HG03565 (cell line): ENCODE measurements around the gene CEACAM18.
"Not testable (repeated sequence)": the region's sequence is repeated elsewhere in the genome, so short reads cannot be mapped to it uniquely, and the experiment has no call there.

Source experiments
- ATAC-seq: cut with Tn5 transposase; IDR thresholded peaks from one replicate; pipeline ENCODE4 v1.9.1; 2021; ENCODE audit warnings: mild to moderate bottlenecking, moderate library complexity; ENCODE audit not compliant: unreplicated experiment

CEACAM18 gene

GRCh38 chr19:51478381-51479234 lies at the start of gene CEACAM18:
TSS of gene CEACAM18 (plus strand) at chr19:51478539.
- ATAC-seq: no peak

- no peak for ATAC-seq
These were observed 48.1 kb upstream of the CEACAM18 start for GRCh38 chr19:51430221-51430620.

- no peak for ATAC-seq
These were observed 47.2 kb upstream of the CEACAM18 start for GRCh38 chr19:51431124-51431523.

GRCh38 chr19:51433043-51433442 lies 45.3 kb upstream of the CEACAM18 start:
- no peak for ATAC-seq

- no peak for ATAC-seq
These were observed 43.9 kb upstream of the CEACAM18 start for GRCh38 chr19:51434456-51434855.

- no peak for ATAC-seq
These were observed 39.3 kb upstream of the CEACAM18 start for GRCh38 chr19:51439021-51439465.

- ATAC-seq: no peak
These were observed 38.3 kb upstream of the CEACAM18 start for GRCh38 chr19:51440052-51440451.

- no peak for ATAC-seq
These were observed 37.4 kb upstream of the CEACAM18 start for GRCh38 chr19:51440846-51441409.

- peak; percentile 80 for ATAC-seq
These were observed 36.6 kb upstream of the CEACAM18 start for GRCh38 chr19:51441410-51442390.

- not testable (repeated sequence) for ATAC-seq
These were observed 30.8 kb upstream of the CEACAM18 start for GRCh38 chr19:51447510-51447909.

- no peak for ATAC-seq
These were observed 30.3 kb upstream of the CEACAM18 start for GRCh38 chr19:51448011-51448410.

GRCh38 chr19:51448411-51449016 lies 29.8 kb upstream of the CEACAM18 start:
- no peak for ATAC-seq

GRCh38 chr19:51450730-51451307 lies 27.5 kb upstream of the CEACAM18 start:
- ATAC-seq: no peak

GRCh38 chr19:51456541-51457290 lies 21.6 kb upstream of the CEACAM18 start:
- no peak for ATAC-seq

- ATAC-seq: no peak
These were observed 20.9 kb upstream of the CEACAM18 start for GRCh38 chr19:51457351-51458013.

- no peak for ATAC-seq
These were observed 20.2 kb upstream of the CEACAM18 start, which contains the start of gene SIGLEC8 for GRCh38 chr19:51458051-51458645. TSS of gene SIGLEC8 (minus strand) at chr19:51458454. CDS start at chr19:51458387, 67 bp downstream.

- ATAC-seq: no peak
These were observed 19.3 kb upstream of the CEACAM18 start for GRCh38 chr19:51458899-51459505.
